WTC11 (cell line): ENCODE results near the gene GFPT2.

Source experiments
- ARID4B ChIP-seq: sonication (generic); formaldehyde crosslinking; IDR thresholded peaks from 2 replicates; pipeline ENCODE4 v1.8.0; 2023; ENCODE audit warnings: missing genetic modification reagents, mild to moderate bottlenecking, borderline replicate concordance
- CBFB ChIP-seq: sonication (generic); formaldehyde crosslinking; IDR thresholded peaks from 2 replicates; pipeline ENCODE4 v1.8.1; 2022; ENCODE audit warnings: mild to moderate bottlenecking, low read depth, missing genetic modification reagents
- CREM ChIP-seq: sonication (generic); formaldehyde crosslinking; IDR thresholded peaks from 2 replicates; pipeline ENCODE4 v1.8.1; 2022; ENCODE audit warnings: mild to moderate bottlenecking, missing genetic modification reagents, moderate library complexity
- CTCF ChIP-seq: fragments of 200-600 bp; IDR thresholded peaks from 2 replicates; pipeline ENCODE4 v1.8.0; 2022; ENCODE audit warnings: antibody characterized with exemption
- FOXJ3 ChIP-seq: sonication (generic); formaldehyde crosslinking; IDR thresholded peaks from 2 replicates; pipeline ENCODE4 v1.9.0; 2021; ENCODE audit warnings: missing genetic modification reagents, mild to moderate bottlenecking, borderline replicate concordance
- HMGA2 ChIP-seq: fragments of 250-450 bp; sonication (Bioruptor Pico); IDR thresholded peaks from 2 replicates; pipeline ENCODE4 v1.4.0; 2021; ENCODE audit warnings: mild to moderate bottlenecking, moderate library complexity
- JUN ChIP-seq: sonication (generic); formaldehyde crosslinking; IDR thresholded peaks from 2 replicates; pipeline ENCODE4 v1.8.0; 2023; ENCODE audit warnings: mild to moderate bottlenecking, missing genetic modification reagents
- NFE2L1 ChIP-seq: sonication (generic); formaldehyde crosslinking; IDR thresholded peaks from 2 replicates; pipeline ENCODE4 v1.8.1; 2023; ENCODE audit warnings: missing genetic modification reagents
- SMAD3 ChIP-seq: sonication (generic); formaldehyde crosslinking; IDR thresholded peaks from 2 replicates; pipeline ENCODE4 v1.8.0; 2022; ENCODE audit warnings: missing genetic modification reagents, mild to moderate bottlenecking, borderline replicate concordance
- TCF7 ChIP-seq: sonication (generic); formaldehyde crosslinking; IDR thresholded peaks from 2 replicates; pipeline ENCODE4 v1.8.0; 2022; ENCODE audit warnings: mild to moderate bottlenecking, low read depth, missing genetic modification reagents, moderate library complexity
- USF2 ChIP-seq: sonication (generic); formaldehyde crosslinking; IDR thresholded peaks from 2 replicates; pipeline ENCODE4 v1.8.1; 2023; ENCODE audit warnings: mild to moderate bottlenecking, missing genetic modification reagents, moderate library complexity
- ZNF121 ChIP-seq: sonication (generic); formaldehyde crosslinking; IDR thresholded peaks from 2 replicates; pipeline ENCODE4 v1.8.0; 2023; ENCODE audit warnings: missing genetic modification reagents
- ZNF138 ChIP-seq: sonication (generic); formaldehyde crosslinking; conservative IDR thresholded peaks from 2 replicates; pipeline ENCODE4 v1.8.1; 2022; ENCODE audit warnings: mild to moderate bottlenecking, moderate library complexity, missing genetic modification reagents

- TF ChIP-seq CREM (CRISPR knock-in tag) = no peak
- TF ChIP-seq TCF7 (CRISPR knock-in tag) = no peak
- TF ChIP-seq CTCF = no peak
- no peak for TF ChIP-seq ARID4B
- no peak for TF ChIP-seq HMGA2 (CRISPR knock-in tag)
- no peak for TF ChIP-seq CBFB (CRISPR knock-in tag)
- TF ChIP-seq FOXJ3 (CRISPR knock-in tag) = no peak
- no peak for TF ChIP-seq ZNF138 (CRISPR knock-in tag)
- no peak for TF ChIP-seq JUN (CRISPR knock-in tag)
- TF ChIP-seq SMAD3 (CRISPR knock-in tag) = no peak
- TF ChIP-seq USF2 = no peak
- TF ChIP-seq NFE2L1 = no peak
- TF ChIP-seq ZNF121 (CRISPR knock-in tag) = no peak
Measured at GRCh38 chr5:180396926-180397325, 43.8 kb upstream of the GFPT2 start.
